SHP77 (cell line): Measurements from ENCODE around the gene LLGL1.

ENCODE experiments used
- DNase-seq, 2 experiments: peaks; one replicate each; lab custom pipeline; 2025; lab: John Stamatoyannopoulos, UW

Gene LLGL1

DNA sequence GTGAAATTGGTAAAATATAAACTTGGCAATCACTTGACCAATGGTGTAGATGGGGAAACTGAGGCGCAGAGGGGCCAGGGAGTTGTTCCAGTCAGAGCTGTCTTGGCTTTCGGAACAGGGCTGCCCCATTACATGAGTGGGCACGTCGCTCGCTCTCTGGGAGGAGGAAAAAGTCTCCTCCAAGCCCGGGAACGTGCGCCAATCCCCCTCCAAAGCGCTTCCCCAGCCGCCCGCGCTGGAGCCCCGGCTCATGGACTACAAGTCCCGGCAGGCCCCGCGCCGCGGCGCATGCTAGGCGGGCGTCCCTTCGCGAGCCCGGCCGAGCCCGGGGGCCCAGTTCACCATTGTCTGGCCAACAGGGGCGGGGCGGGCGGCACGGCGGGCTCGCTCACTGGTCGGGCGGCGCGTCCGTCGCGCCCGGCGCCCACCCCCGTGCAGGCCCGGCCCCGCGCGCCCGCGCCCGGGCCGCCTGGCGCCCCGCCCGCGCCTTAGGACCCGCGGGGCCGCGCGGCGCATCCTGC, at the start of gene LLGL1:
TSS of gene LLGL1 (plus strand) at position 515 of the 521 bp plus-strand sequence. CDS start 48 bp downstream, outside the sequence.
- peak; percentile 98 to 99 for DNase-seq

DNA sequence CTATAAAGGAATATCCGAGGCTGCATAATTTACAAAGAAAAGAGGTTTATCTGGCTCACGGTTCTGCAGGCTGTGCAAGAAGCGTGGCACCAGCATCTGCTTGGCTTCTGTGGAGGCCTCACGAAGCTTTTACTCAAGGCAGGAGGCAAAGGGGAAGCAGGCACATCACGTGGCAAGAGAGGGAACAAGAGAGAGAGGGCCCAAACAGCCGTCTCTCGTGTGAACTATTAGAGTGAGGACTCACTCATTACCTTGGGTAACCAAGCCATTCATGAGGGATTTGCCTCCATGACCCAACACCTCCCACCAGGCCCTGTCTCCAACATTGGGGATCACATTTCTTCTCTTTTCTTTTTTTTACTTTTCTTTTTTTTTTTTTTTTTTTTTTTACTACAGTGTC, 49.3 kb upstream of the LLGL1 start:
- no peak for DNase-seq

DNA sequence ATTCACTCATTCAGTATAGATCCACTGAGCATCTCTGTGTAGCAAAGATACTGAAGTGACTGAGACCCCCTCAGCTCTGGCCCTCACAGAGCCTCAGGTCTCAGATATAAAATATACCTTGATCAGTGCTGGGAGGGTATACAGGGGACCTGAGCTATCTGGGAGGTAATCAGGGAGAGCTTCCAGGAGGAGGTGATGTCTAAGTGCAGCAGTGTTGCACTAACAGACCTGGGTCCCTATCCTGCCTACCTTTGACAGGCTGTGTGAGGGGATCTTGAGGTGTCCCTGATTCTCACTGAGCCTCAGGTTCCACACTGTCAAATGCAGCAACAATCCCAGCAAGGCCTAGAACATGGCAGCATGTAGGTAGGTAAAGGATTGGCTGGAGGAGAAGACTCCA, 48.3 kb upstream of the LLGL1 start:
- no peak for DNase-seq

DNA sequence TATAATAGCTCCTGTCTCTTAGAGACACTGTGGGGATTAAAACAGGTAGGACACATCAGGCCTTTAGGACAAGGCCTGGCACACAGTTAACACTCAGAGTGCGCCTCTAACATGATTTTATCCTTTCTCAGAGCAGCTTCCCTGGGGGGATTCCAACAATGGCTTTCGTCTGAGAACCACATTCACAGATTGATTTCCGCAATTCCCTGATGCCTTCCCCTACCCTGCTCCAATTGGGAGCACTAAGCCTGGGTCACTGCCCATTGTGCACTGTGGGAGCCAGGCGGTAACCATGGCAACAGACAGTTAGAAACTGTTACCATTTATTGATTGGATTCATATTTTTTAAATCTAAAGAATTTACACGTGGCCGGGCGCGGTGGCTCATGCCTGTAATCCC, 47.7 kb upstream of the LLGL1 start:
- DNase-seq: no peak

DNA sequence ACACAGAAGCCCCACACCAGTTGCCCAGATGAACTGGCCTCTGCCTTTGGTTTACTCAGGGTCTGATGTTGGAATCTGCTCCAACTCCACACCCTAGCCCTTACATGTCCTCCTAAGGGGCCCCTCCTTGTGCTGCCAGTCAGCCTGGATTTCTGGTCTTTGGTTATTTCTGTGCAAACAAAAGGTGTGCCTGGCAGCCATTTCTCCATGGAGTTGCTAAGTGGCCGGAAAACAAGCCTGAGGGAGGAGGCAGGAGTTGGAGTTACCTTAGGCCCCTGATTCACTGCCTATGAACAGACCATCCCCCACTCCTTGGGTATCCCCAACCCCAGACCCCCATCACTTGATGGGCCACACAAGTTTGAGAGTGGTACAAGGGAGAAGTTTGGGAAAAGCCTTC, 46.2 kb upstream of the LLGL1 start:
- DNase-seq: no peak

DNA sequence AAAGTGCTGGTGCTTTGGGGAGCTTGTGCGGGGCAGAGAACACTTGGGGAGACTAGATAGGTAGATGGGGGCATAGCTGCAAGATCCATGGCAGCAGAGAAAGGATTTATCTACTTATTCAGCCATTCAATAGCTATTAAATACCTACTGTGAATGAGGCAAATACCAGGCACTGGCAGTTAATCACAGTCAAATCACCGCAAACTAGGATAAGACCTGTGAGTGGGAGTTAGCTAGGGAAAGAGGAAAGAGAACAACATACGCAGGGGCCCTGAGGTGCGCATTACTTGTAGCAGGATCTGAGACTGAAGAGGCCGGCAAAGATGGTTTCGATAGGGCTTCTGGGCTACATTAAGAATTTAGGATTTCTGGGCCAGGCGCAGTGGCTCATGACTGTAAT, 45.6 kb upstream of the LLGL1 start:
- no peak for DNase-seq

DNA sequence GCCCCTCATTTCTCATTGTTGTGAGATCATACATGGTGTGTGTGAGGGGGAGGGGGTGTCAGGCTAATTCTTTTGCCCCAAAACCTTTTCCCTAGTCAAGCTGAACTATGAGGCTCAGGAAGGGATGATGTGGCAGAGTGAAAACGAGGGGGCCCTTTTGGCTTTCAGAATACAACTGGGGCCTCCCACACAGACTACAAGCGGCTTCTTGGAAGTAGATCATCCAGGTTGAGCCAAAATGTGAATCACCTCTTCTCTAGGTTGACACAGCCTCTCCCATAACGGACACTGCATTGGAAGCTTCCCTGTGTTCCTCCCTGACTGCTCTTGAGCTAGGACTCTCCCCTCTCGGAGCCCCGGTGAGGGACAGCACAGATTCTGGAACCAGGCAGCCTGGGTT, 44.1 kb upstream of the LLGL1 start:
- no peak for DNase-seq

DNA sequence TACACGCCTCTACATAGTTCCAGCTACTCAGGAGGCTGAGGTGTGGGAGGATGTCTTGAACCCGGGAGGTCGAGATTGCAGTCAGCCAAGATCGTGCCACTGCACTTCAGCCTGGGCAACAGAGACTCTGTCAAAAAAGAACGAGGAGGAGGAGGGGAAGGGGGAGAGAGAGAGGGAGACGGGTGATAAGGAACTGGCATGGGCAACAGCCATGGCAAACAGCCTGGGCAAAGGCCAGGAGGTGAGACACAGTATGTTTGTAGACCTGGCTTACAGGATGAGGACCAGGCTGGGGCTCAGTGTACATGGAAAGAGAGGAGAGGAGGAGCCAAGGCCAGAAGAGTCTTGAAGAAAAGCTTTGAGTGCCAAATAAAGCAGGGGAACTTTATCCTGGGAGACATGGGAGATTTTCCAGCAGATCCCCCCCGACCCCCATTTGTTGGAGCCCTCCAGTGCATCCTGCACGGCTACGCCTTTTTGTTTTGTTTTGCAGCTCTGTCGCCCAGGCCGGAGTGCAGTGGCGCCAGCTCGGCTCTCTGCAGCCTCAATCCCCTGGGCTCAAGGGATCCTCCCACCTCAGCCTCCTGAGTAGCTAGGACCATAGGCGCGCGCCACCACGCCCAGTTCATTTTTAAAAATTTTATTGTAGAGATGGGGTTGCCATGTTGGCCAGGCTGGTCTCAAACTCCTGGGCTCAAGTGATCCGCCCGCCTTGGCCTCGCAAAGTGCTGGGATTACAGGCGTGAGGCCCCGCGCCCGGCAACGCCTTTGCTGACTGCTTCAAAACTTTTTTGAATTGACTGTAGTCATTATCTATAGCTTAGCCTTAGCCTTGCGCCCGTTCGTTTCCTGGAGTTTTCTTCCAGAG, 43.1 kb upstream of the LLGL1 start:
- DNase-seq: peak; percentile 25 to 47

DNA sequence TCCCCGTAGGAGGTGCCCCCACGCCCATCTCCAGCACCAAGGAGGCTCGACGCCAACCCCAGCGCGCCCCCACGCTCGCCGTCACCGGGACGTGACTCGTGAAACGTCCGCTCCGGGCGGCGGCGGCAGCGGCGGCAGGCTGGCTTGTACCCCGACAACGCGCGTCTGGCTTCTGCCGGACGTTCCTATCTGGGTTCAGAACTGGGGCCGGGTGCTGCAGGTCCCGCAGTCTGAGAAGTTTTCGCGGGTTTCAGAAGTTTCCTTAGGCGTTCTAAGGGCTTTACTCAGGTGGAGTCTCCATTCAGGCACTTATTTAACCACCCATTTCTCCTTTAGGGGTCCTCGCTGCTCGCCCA, 42.5 kb upstream of the LLGL1 start:
- DNase-seq: peak; percentile 88 to 90

DNA sequence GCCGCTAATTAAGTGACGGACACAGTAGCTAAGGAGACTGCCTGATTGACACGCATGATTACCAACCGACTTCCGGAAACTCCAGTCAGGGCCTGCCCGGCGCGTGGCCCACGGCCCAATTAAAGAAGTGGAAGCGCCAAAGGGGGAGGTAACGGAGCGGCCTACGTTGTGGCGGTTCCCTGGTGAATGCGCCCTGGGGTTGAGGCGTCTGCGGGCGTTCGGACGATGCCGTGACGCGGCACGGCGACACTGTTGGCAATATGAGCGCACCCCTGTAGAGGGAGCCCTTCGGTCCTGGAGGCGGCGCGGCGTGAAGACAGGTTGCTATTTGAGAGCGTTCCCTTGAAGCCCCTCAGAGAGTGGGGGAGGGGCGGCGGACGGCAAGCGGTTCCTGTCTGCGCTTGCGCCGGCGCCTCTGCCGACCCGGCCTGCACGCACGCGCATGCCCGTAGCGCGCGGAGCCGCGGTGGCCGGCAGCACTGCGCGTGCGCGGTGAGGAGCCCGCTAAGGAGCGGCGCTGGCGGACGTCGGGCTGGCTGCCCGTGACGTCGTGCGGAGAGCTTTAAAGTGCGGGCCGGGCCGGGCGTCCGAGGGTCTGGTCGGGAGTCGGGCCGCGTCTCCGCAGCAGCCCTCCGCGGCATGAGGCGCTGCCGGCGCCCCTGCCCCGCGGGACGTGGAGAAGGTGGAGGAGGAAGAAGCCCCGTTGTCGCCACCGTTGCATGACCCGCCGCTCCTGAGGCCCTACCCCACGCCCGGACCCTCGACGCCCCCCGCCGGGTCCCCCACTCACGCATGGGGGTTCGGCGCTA, 41.9 kb upstream of the LLGL1 start, which contains the start of gene ALKBH5:
TSS of gene ALKBH5 (plus strand) at position 495 of the 809 bp plus-strand sequence. CDS start 416 bp downstream, outside the sequence.
- DNase-seq: peak; percentile 100

DNA sequence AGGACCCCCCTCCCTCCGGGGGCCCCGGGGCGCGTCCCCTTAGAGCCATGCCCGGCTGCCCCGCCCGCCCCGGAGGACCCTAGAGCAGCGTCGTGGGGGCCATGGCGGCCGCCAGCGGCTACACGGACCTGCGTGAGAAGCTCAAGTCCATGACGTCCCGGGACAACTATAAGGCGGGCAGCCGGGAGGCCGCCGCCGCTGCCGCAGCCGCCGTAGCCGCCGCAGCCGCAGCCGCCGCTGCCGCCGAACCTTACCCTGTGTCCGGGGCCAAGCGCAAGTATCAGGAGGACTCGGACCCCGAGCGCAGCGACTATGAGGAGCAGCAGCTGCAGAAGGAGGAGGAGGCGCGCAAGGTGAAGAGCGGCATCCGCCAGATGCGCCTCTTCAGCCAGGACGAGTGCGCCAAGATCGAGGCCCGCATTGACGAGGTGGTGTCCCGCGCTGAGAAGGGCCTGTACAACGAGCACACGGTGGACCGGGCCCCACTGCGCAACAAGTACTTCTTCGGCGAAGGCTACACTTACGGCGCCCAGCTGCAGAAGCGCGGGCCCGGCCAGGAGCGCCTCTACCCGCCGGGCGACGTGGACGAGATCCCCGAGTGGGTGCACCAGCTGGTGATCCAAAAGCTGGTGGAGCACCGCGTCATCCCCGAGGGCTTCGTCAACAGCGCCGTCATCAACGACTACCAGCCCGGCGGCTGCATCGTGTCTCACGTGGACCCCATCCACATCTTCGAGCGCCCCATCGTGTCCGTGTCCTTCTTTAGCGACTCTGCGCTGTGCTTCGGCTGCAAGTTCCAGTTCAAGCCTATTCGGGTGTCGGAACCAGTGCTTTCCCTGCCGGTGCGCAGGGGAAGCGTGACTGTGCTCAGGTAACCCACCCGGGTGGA, 41.0 kb upstream of the LLGL1 start:
- DNase-seq: peak; percentile 57 to 63

DNA sequence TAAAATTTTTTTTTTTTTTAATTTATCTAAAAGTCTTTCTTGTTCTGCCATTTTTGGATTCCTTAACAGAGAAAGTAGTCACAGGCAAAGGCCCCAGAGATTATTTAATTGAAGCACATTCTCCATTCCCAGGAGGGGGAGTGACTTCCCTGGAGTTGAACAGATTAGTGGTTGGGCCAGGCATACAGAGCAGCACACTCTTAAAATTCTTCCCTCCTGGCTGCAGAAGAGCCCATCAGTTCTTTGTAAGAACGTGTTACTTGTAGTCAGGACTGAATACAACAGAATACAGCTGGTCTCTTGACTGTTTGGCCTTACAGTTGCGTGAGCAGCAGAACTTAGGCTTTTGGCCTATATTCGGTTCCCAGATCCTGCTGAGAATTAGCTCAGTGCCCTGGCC, 40.0 kb upstream of the LLGL1 start:
- DNase-seq: no peak

DNA sequence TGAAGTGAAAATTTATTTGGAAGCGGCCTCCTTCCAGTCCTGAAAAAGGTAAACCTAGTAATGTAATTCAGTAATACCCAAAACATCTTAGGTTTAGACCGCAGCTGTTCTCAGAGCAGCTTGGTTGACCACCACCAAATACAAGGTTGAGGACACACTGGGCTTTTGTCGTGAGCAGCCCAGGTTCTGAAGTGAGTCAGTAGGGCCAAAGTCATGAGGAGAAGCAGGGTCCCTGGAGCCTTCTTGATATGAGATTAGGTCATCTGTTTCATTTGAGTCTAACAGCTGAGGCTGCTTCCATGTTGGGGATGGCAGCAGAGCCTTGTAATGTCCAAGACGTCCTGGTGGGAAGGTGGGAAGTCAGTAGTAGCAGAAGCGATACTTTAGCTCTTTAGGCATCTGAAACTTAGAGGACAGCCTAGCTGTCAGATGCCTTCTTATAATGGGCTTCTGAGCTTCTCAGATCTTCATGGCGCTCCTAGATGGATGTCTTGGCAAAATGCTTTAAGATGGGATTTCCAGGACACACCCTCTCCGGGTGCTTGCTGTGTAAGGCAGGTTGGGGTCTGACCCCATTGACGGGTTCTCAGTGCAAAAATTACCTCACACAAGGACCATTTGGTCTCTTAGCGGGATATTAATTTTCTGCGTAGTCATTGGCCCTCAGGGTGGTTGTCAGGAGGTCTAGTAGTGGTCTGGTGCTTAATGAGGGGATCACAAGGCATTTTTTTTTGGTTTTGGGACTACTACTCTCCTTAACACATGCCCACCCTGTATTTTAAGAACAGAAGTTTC, 39.4 kb upstream of the LLGL1 start:
- no peak for DNase-seq

DNA sequence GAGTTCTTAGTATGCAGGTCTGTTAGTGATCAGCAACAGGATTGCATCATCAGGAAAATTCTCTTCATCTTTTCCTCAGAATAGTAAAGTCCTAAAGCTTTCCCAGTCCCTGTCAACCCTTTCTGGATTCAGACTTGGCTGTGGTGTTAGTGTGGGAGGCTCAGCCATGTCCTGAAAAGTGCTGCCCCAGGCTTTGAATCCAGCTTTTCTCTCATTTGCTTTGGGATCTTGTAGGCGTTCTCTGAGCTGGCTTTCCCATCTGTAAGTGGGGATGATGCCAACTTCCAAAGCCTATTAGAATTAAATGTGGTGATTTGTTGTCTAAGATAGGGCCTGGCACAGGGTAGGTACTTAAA, 38.8 kb upstream of the LLGL1 start:
- DNase-seq: no peak

DNA sequence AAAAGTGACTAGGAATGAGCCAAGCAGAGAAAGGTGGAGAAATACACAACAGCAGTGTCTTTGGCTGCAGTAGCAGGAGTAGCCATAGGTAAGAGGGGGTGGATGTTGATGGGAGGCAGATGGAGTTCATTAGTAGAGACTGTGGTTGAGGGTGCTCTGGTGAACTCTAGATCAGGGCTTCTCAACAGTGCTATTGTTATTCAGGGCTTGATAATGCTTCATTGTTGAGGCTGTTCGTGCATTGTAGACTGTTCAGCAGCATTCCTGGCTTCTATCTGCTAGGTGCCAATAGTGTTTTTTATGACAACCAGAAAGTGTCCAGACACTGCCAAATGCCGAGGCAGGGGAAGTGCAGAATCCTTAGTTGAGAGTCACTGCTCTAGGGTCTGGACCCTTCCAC, 38.2 kb upstream of the LLGL1 start:
- DNase-seq: no peak

DNA sequence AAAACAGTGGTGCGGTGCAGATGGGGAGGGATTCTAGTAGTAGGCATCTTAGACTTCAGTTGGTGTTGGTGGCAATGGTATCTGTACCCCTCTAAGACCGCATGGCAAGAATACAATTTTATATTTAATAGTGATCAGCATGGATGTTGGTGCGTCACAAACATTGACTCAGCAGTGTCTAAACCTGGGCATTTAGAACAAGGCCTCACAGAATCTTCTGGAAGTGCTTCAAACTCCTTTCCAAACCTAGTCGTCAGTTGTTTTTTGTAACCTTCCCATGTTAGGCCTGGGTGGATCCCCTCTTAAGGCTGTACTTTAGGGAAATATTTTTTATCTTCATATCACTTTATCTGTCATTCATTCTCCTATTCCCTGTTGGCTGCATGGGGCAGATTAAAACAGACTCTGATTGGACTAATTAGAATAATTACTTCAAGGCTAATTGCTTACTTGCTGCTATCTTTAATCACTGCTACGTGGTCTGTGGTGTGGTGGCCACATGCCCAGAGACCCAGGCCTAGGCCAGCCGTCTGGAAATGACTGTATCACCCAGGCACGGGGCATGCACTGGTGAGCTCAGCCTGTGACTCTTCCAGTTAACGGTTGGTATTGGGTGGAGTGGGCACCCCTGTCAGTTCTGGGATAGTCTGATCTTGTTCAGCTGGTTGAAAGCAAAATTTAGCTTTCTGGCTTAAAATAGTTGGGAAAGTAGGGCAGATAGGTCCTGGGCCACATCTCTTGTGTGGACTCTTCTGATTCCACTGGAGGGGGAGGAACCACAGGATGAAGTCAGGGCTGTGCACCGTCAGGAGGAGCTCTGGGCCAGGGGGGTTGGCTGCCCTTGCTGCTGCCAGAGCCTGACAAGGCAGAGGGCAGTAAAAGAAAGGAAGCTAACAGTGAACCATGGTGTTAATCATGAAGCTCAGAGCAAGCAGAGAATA, 37.3 kb upstream of the LLGL1 start:
- DNase-seq: no peak

DNA sequence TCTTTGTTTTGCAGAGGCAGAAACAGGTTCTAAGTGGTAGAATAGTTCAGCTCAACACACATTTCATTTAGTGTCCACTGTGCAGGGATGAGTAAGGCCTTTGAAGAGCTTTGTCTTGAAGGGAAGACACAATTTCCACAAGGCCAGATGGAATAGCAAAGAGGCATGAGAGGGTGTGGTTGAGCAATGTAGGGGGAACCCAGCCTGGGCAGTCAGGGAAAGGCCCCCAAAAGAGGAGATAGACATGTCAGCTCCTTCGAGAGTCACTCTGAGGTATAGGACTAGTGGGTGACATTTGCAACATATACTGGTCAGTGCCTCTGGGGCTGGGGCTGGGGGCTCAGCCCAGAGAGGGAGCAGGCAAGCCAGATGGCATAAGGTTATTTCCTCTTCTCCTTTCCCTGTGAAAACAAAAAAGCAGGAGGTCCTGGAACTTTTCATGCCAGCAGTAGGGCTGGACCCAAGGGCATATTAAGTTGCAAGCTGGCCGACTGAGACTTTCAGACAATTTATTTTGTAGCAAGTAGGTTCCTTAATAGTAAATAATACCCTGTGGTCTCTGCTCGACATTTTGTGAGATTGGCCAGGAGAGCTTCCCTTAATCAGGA, 34.7 kb upstream of the LLGL1 start:
- no peak for DNase-seq

DNA sequence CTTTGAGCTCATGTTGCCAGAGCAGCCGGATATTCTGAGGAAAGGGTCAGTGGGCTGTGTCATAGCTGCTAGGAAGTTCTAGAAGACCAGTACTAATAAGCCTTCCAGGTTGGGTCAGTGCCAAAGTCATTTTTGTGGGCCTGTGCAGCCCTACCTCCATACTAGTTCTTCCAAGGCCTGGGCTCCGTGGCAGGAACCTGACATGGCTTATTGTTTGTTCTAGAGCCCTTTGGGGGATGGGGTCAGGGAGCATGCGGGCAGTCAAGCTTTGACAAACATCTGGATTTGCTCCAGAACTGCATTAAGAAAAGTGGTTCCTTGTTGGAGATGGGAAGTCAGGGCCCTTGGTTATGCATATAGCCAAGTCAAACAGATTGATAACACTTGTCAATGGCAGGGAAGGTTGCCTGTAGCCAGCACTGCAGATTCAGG, 34.2 kb upstream of the LLGL1 start:
- DNase-seq: no peak

DNA sequence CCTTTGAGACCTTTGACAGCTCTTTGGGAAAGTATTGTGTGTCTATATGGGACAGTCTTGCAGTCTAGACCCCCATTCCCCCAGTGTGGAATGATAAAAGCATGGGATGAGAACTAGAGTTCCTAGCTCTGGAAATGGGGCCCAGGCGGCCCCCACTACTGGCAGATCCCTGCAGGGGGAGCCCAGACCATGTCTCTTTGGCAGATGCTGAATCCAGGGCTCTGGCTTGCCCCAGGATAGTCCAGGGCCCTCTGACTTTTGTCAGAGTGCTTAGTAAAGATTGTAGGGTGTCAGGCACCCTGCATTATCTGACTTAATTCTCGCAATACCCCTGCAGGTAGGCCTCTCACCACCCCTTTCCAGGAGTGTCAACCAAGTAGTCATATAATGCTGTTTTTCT, 33.5 kb upstream of the LLGL1 start:
- no peak for DNase-seq

DNA sequence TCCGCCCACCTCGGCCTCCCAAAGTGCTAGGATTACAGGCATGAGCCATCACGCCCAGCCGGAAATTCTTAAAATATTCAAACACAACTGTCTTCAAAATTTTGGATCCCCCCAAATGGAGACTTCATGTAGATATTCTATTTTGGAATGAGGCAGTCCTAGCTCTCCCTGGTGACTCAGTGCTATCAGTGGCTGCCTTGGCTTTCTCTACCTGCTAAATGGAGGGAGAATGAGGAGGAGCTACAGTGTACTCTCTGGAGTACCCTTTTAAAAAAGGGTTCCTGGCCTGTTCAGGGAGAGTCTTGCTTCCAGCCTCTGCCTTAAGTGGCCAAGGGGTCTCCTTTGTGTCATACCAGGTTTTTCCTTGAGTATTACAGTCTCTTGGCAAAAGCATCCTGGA, 31.0 kb upstream of the LLGL1 start:
- no peak for DNase-seq
